GM21576 (cell line): ENCODE results near the gene KCNMA1.
"Not testable (repeated sequence)": the region's sequence is repeated elsewhere in the genome, so short reads cannot be mapped to it uniquely, and the experiment has no call there.

ENCODE experiments used
- ATAC-seq: cut with Tn5 transposase; IDR thresholded peaks from one replicate; pipeline ENCODE4 v1.9.1; 2021; ENCODE audit warnings: mild to moderate bottlenecking, moderate library complexity; ENCODE audit not compliant: unreplicated experiment

The KCNMA1 gene

GRCh38 chr10:77637532-77638320 lies at the start of gene KCNMA1:
TSS of gene KCNMA1 (minus strand) at chr10:77637808.
- no peak for ATAC-seq

GRCh38 chr10:77686650-77687417 lies 49.2 kb upstream of the KCNMA1 start:
- ATAC-seq = no peak

- no peak for ATAC-seq
These were observed 48.5 kb upstream of the KCNMA1 start for GRCh38 chr10:77686096-77686495.

GRCh38 chr10:77685432-77685831 lies 47.8 kb upstream of the KCNMA1 start:
- ATAC-seq = no peak

- ATAC-seq = not testable (repeated sequence)
These were observed 45.5 kb upstream of the KCNMA1 start for GRCh38 chr10:77683088-77683432.

- ATAC-seq = no peak
These were observed 44.9 kb upstream of the KCNMA1 start for GRCh38 chr10:77682393-77683087.

GRCh38 chr10:77681839-77682238 lies 44.2 kb upstream of the KCNMA1 start:
- ATAC-seq = no peak

GRCh38 chr10:77680811-77681210 lies 43.2 kb upstream of the KCNMA1 start:
- ATAC-seq = no peak

GRCh38 chr10:77680065-77680464 lies 42.5 kb upstream of the KCNMA1 start:
- no peak for ATAC-seq

GRCh38 chr10:77679217-77679616 lies 41.6 kb upstream of the KCNMA1 start:
- no peak for ATAC-seq

GRCh38 chr10:77678146-77678545 lies 40.5 kb upstream of the KCNMA1 start:
- no peak for ATAC-seq

- no peak for ATAC-seq
These were observed 37.7 kb upstream of the KCNMA1 start for GRCh38 chr10:77675347-77675746.

GRCh38 chr10:77673515-77674140 lies 36.0 kb upstream of the KCNMA1 start:
- ATAC-seq = no peak

- no peak for ATAC-seq
These were observed 35.5 kb upstream of the KCNMA1 start for GRCh38 chr10:77673101-77673500.

GRCh38 chr10:77671594-77672252 lies 34.1 kb upstream of the KCNMA1 start:
- no peak for ATAC-seq

- no peak for ATAC-seq
These were observed 33.3 kb upstream of the KCNMA1 start for GRCh38 chr10:77670817-77671443.

- ATAC-seq = no peak
These were observed 32.3 kb upstream of the KCNMA1 start for GRCh38 chr10:77669892-77670291.

- ATAC-seq = no peak
These were observed 30.1 kb upstream of the KCNMA1 start for GRCh38 chr10:77667426-77668324.

- ATAC-seq = no peak
These were observed 29.2 kb upstream of the KCNMA1 start for GRCh38 chr10:77666821-77667220.
